G401 (cell line): ENCODE data around the gene PHOX2B. TPM values are rescaled to one million over a fixed set of nuclear protein-coding genes. Genes with fewer than 3 reads are reported as not detected.
"Not testable (repeated sequence)": the region's sequence is repeated elsewhere in the genome, so short reads cannot be mapped to it uniquely, and the experiment has no call there.

ENCODE experiments used
- DNase-seq: peaks from one replicate; pipeline ENCODE4 v3.0.0-alpha.2; 2015; ENCODE audit warnings: low spot score
- in situ Hi-C: cut with HindIII; loops from 2 replicates; pipeline ENCODE4 v1.10.0; 2016; ENCODE audit warnings: low sequenced_read_pairs, mixed read lengths
- total RNA-seq: library from RNA; depleted of rRNA; stranded (reverse); fragments of >200 nt; shearing (Covaris generic); gene quantifications from 2 replicates; pipeline ENCODE4 v1.2.3, GENCODE V29; 2014

The PHOX2B gene
- total RNA-seq, 1 experiment from 2014 or later = not detected

DNA sequence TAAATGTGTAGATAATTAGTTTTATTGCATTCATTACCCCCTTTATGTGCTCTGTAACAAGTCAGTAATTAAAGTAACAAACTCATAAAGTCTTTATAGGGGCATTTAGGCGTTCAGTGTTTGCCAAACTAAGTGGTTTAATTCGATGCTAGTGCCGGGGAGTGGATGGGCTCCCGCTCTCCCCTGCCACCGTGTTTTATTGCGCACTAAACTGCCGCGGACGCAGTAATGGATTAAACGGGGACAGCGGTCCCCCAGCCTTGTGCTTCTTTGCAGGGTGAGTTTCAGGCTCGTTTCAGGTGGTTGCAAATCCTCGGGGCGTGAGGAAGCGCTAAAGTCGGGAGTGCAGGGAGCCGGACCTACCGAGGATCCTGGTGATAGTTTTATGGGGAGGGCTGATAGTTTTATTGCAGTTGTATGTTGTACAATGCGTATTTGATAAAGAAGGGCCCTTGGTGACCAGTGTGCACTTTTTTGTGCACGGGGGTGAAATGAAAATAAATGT, 1.6 kb upstream of the PHOX2B start:
- in situ Hi-C loops = no loop called here
- DNase-seq = no peak

DNA sequence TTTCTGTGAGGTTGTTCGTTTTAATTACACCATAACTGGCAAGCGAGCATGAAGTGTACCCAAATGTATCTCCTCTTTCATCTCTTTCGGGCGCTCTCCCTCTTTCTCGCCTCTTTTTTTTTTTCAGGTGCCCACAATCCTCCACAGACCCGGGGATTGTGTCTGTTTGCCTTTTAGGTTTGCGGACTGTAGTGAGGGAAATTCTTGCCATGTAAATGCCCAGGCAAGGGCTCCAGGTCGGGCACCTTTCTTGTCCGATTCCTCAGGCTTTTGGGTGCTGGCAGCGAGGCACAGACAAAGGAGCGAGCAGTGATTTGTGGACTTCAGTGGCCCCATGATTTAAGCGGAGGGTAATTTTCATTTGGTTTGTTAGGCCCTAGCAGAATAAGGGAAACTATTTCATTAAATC, 1.1 kb upstream of the PHOX2B start:
- in situ Hi-C loops = no loop called here
- no peak for DNase-seq

DNA sequence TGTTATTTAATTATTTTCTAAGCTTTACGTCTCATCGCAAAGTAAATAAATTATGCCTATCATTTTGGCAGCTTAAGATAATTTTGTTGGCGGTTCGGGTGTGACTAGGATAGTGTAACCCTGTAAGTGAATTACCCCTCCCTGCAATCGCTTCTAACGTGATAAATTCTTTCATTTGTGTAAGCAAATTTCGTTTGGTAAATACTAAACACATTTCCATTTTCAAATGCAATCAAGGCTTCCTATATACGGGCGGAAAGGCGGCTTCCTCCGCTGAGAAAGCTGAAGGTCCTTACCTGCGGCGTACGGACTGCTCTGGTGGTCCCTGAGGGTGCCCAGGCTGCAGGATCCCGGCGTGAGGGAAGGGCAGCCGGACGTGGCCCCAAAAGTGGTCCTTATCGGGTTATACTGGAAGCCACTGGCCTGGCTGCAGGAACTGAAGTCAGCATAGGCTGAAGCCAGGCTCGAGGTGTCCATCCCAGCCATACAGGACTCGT, 403 bp downstream of the PHOX2B start:
- in situ Hi-C loops = no loop called here
- DNase-seq = no peak

DNA sequence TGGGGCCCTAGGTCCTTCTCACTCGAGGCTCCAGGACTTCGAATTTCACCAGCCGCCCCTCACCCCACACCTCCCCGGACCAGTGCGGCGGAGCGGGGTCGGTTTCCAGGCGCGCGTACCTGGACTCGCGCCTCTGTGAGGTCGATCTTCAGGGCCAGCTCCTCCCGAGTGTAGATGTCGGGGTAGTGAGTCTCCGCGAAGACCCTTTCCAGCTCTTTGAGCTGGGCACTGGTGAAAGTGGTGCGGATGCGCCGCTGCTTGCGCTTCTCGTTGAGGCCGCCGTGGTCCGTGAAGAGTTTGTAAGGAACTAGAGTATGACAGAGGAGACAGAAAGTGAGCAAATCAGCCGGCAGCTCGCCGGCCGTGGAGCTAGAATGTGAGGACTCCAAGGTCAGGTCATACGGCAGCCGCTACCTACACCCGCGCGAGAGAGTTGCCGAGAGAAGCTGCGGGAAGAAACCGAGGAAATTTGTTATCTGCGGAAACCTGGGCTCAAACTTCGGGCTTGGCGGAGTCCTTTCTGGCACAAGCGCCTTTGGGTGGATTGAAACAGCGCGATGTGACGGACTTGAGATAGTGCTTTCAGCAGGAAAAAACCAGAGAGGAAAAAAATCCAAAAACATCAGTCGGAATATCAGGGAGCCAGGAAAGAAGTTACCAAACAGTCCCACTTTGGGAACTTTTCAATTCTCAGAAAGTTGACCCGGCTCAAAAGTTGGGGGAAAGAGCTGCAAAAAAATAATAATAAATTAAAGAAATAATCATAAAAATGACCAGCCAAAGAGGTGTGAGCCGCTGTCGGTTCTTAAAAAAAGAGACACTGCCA, 1.1 kb downstream of the PHOX2B start:
- in situ Hi-C loops = no loop called here
- DNase-seq = no peak

DNA sequence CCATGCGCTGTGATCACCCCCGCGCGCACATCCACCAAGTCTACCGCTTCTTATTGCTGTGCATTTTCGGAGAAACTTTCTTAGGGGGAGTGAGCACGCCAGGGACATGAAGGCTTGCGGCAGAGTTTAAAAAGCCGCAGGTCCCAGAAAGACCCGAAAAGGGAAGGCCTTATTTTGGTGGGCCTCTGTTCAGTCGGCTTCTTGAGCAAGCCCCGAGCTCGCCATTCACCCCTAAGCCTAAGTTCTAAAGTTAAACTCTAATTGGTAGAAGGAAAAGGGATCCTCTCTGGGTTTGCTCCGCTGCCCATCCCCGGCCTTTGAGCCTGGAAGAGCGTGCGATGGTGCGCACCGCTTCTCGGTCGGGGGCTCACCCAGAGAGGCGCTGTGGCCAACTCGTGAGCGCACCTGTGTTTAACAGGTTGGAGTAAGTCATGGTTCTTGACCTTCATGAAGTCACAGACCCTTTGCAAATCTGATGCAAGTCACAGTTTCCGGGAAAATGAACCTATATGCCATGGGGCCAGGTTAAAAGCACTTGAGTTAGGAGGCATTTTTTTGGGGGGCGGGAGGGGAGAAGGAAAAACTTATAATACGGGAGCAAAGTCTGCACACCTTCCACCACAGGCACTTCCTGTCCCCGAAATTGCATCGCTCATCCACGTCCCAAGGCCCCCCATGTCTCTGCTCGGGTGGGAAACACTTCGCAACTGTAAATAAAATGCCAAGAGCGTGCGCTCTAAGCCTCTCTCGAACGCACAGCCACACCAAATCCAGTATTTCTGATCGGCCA, 1.9 kb downstream of the PHOX2B start:
- in situ Hi-C loops = no loop called here
- no peak for DNase-seq

DNA sequence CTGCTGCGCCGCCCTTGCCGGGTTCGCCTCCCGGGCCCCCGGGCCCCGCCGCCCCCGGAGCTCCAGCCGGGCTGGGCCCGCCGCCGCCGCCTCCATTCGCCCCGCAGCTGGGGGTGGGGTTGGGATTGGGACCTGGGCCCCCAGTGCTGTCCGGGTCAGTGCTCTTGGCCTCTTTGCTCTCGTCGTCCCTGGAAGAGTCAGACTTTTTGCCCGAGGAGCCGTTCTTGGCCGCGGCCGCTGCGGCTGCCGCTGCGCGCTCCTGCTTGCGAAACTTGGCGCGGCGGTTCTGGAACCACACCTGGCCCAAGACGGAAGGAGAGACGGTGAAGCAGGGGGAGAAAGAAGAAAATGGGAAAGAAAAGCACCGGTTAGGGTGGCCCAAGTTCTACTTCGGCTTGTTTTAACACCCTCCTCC, 2.5 kb downstream of the PHOX2B start:
- DNase-seq = no peak
- in situ Hi-C loops = no loop called here

DNA sequence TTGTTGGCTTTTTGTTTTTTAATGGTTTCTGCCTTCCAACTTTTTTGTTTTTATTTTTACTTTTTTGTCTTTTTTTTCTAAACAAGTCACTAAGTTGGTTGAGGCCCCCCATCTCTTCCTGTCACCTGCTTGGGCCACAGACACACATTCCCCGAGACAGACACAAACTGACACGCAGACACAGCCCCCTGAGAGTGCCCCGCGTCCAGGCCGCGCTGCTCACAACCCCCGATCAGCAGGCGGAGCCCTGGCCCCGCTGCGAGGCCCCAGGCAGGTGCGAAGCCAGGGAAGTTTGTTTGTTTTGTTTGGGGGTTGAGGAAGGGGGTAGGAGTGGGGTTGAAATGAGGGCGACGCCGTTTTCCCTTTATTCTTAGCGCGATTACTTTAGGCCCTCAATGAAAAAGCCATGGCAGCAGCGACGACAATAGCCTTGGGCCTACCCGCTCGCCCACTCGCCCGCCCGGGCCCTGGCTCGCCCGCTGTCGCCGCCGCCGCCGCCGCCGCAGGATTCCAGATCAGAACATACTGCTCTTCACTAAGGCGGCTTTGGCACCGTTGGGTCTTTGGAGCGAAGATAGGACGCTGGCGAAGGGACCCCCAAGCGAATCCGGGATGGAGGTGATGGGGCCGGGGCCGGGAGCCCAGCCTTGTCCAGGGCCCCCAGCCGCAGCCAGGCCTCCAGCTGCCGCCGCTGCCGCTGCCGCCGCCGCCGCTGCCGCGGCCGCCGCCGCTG, 3.1 kb downstream of the PHOX2B start:
- in situ Hi-C loops = no loop called here
- no peak for DNase-seq

DNA sequence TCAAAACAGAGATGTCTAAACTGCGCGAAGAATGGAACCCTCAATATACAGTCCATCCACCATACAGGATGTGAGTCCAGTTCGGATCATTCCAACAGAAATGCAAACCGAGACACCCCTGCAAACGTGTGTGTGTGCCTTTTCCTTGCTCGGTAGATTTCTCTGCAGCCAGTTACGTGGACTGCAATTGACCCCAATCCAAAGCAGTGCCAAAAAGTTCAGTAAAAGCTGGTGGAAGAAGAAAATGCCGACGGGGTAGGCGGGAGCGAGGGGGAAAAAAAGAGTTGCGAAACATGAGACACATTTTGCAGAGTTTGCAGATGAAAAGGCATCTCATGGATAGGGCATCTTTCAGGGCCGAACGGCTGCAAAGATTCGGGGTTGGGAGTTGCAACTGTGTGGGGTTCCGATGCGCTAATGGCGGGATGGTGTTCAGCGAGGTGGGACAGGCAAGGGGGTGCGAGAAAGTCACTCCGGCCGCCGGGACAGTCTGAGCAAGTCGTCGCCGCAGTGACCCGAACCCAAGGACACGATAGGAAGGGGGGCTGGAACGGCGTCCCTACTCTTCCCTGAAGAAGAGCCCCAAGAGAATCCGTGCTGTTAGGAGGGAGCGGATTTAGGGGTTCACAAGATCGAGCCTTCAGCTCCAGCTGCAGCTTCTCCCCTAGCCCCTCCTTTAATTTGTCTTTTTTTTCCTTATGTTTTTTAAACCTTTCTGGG, 3.8 kb downstream of the PHOX2B start:
- in situ Hi-C loops = no loop called here
- no peak for DNase-seq

DNA sequence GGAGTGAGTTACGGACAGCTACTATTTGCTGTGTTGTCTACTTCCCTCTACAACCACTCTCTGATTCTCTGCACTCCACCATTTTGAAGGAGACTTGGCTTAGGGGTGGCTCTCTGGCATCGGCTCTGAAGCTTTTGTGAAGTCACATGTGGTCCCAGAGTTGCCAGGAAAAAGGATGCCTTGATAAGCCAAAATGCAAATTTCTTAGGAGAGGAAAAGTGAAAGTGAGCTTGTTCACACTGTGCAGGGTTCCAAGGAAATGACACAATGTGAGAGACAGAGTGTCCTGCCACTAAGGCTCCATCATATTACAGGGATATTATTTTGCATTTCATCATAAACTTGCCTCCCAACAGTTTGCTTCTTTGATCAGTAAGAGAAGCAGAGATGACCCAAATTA, 7.2 kb downstream of the PHOX2B start:
- in situ Hi-C loops = no loop called here
- no peak for DNase-seq

DNA sequence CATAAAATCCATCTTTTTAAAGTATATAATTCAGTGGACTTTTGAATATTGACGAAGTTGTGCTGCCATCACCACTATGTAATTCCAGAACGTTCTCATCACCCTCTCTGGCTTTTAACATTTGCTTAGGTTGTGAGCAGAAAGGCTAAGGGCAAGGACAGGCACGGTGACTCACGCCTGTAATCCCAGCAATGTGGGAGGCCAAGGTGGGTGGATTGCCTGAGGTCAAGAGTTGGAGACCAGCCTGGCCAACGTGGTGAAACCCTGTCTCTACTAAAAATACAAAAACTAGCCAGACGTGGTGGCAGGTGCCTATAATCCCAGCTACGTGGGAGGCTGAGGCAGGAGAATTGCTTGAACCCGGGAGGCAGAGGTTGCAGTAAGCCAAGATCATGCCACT, 11.0 kb downstream of the PHOX2B start:
- DNase-seq, in situ Hi-C loops: not testable (repeated sequence)

DNA sequence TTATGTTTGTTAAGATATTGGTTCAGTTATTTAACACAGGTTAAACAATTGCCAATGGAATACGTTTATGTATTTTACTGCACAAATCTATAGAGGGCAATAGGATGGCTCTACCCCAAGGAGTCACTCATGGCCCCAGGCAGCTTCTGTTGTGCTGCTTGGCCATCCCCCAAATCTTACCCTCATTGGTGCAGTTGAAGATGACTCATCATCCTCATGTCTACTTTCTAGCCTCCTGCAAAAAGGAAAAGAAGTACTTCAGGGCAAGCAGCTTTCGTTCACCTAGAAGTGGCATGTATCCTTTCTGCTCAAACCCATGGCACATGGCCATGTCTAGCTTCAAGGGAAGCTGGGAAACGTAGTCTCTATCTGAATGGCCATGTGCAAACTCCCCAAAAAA, 14.2 kb downstream of the PHOX2B start:
- in situ Hi-C loops = no loop called here
- no peak for DNase-seq

DNA sequence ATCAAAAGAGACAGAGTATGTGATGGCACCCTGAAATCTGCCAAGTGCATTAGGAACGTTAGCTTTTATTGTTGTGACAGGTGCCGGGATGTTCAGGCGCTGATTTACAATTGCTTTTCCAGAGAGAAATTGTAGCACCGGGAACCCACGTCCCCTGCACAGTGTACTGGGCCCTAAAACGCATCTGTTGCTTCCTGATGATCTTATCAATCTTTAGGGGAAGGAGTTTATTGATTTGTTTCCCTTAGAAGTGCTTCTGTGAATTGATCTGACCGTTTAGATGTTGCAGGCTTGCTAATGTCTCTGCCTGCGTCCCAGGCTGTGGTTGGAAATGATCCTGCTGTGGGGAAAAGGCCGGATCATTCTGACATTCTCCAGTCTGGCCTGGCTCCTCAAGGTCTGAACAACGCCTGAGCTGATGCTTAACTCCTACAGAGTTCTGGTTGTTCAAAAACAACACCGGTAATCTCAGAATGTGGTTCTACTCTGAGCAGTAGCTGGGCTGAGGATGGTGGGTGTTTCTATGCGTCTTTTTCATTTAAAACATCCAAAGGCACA, 16.9 kb downstream of the PHOX2B start:
- no peak for DNase-seq

DNA sequence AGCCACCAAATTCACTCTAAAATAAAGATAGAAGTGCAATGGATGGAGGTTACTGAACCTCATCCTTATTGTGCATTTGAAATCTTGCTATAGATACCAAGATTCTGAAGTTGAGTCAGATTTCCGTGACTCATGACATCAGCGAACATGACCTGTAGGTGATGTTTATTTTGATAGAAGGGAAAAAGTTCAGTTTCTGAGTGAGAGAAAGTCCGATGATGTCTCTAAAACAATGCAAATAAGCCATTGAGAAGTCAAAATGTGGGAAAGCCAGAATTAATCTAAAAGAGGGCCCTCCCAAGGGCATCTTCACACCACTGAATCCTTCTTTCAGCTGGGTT, 20.0 kb downstream of the PHOX2B start:
- no peak for DNase-seq
- in situ Hi-C loops = no loop called here

More for the DNA sequence above, 16.9 kb downstream of the PHOX2B start:
- in situ Hi-C loops = no loop called here

DNA sequence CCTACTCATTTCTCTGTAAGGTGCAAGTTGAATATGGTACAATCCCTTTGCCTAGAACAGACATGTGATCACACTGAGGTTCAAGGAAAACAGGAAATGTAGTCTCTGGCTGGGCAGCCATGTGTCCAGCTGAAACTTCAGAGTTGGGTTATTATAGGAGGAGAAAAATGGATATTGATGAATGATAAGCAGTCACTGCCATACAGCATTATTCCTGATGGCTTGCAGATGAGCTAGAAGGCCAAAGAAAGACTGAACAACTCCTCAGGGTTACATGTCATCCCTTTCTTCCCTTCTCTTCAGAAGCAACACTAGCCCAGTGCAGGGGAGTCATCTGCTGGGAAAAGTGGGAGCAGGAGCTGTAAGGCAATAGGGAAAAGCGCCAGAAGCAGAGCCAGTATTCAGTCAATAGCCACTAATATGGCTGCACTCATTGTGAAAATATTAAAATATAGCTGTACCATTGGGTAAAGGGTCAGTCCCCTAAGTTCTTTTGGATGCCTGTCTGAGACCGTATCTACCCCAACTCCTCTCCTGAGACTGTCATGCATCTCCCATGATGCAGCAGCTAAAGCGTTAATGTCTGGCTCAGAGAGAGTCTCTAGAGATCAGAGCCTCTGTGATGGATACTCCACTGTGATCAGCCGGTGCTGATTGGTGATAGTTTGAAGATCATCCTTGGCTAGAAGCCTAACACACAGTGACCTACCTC, 20.5 kb downstream of the PHOX2B start:
- DNase-seq = no peak
- in situ Hi-C loops = no loop called here

DNA sequence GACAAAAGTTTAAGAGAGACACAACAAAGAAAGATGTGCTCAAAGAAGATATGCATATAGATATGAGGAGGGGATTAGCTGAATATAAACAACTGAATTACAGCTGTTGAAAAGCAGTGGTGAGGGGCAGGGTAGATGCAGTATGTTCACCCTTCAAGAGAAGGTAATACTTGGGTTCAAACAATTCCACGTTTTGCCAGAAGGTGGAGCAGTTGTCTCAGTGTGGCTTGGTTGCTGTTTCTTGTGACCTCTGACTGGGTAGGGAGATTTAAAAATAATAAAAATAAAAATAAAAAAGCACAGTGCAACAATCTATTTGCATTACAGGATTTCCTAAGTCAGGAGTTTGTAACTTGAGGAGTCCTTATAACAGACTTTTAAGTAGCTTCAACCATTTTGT, 23.3 kb downstream of the PHOX2B start:
- in situ Hi-C loops = no loop called here
- DNase-seq = no peak

DNA sequence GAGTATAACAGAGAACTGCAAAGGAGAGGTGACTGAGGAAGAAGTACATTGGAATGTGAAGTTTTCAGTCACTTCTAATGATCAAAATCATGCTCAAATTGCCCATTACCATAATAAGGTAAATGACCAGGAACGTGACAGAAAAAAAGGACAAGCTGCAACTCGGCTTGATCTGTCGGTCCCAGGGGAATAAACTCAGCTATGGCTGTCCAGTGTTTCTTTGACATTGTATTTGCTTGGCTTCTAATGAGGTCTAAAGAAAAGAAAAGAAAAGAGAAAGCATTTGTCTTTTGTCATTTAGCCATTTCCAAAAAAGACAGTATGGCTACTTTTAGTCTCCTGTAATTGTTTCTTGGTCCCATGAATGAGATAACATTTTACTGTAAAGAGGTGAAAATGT, 25.2 kb downstream of the PHOX2B start:
- no peak for DNase-seq
- in situ Hi-C loops = no loop called here

DNA sequence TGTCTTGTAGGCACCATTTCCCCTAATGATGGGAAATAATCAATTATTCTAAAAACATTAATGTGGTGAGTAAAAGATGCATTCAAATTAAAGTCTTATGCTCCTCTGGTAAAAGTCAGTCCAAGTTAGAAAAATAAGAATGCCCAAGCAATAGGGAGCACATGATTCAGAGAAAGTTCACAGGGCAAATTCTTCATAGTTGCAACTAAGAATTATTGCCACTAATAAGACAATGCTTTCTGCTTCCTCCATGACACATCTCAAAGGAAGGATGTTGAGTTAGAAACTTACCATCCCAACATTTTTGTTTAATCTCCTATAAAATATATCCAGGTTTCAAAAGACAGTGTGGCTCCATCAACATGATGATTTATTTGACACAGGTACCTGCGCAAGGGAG, 26.3 kb downstream of the PHOX2B start:
- in situ Hi-C loops = no loop called here
- DNase-seq = no peak

DNA sequence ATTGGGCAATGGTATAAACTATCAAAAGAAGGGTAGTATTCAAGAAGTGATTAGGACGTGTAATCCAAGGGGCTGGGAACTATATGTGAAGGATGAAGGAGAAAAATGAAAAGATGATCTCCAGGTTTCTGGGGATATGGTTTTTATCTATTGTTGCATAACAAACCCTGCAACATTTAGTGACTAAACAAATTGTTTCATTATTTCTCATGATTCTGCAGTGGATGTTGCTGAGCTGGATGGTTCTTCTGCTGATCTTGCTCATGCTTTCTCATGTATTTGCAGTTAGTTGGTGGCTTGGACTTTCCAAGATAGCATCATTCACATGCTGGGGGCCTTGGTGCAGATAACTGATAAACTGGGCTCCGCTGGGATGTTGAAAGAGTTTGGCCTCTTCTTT, 29.1 kb downstream of the PHOX2B start:
- in situ Hi-C loops = no loop called here
- DNase-seq = no peak
